K562 (cell line): ENCODE data around the gene TMEM237. TPM values are rescaled to one million over a fixed set of nuclear protein-coding genes. Genes with fewer than 3 reads are reported as not detected.

Experiments used
- ATAC-seq: fragments of 200-7000 bp; cut with Tn5 transposase; 3 replicates; pipeline ENCODE4 v1.9.1; 2020; ENCODE audit warnings: moderate library complexity
- BruUV-seq: library from RNA; stranded (reverse); fragments of 400-500 nt; replicated peaks from 2 replicates; lab custom pipeline; 2021; lab: Mats Ljungman, UMichigan
- CTCF ChIA-PET: fragments of 300-600 bp; formaldehyde crosslinking; extraction: SDS; loops from one replicate; lab custom pipeline; 2021; ENCODE audit warnings: low intra/inter-chr PET ratio; lab: Yijun Ruan, JAX
- POLR2A ChIA-PET: fragments of 300-600, 350-650 bp; sonication (Branson Sonifier 250); formaldehyde crosslinking; extraction: SDS; loops from one replicate; lab custom pipeline; 2021; ENCODE audit warnings: antibody characterized with exemption, inconsistent platforms; lab: Yijun Ruan, JAX
- DNase-seq, 4 experiments: peaks; one replicate each; pipeline versions ENCODE4 v3.0.0 to v3.0.0-alpha.2; 2011 to 2018; ENCODE audit warnings: low spot score in 3 of 4, mixed read lengths in 3 of 4; ENCODE audit errors: extremely low read depth in 1 of 4
- FAIRE-seq: peaks from 2 replicates; lab custom pipeline; 2011; peaks lifted over from hg19 to GRCh38; lab: Jason Lieb, UNC
- H2AFZ ChIP-seq: 2 replicates; pipeline ENCODE4 v1.6.0; 2011; ENCODE audit warnings: low read depth, low read length, control low read depth, inconsistent platforms
- H3K27ac ChIP-seq: fragments of 200-600 bp; 3 replicates; pipeline ENCODE4 v1.8.0; 2011; ENCODE audit warnings: low read depth, mild to moderate bottlenecking, control low read depth, inconsistent platforms, low read length, moderate library complexity, mixed read lengths; ENCODE audit errors: extremely low read depth
- H3K27me3 ChIP-seq, 2 experiments: fragments of 300-600 bp in 1 of 2; 2 replicates in 1 of 2; 3 replicates in 1 of 2; pipeline versions ENCODE4 v1.6.0 to v1.8.0; 2011; ENCODE audit warnings: inconsistent platforms in 2 of 2, low read length in 2 of 2, mild to moderate bottlenecking in 1 of 2, mixed read lengths in 1 of 2, moderate library complexity in 1 of 2; ENCODE audit not compliant: control insufficient read depth in 2 of 2, insufficient read depth in 2 of 2
- H3K36me3 ChIP-seq: fragments of 300-600 bp; 3 replicates; pipeline ENCODE4 v1.8.0; 2011; ENCODE audit warnings: mild to moderate bottlenecking, low read length, inconsistent platforms; ENCODE audit not compliant: control insufficient read depth, insufficient read depth
- H3K4me1 ChIP-seq, 2 experiments: fragments of 200-600 bp in 1 of 2; replicated peaks in 1 of 2; 2 replicates in 1 of 2; 3 replicates in 1 of 2; pipeline versions ENCODE4 v1.5.1 to v1.8.0; 2011; ENCODE audit warnings: inconsistent platforms in 2 of 2, low read length in 2 of 2, mild to moderate bottlenecking in 1 of 2, mixed read lengths in 1 of 2, moderate library complexity in 1 of 2; ENCODE audit not compliant: control insufficient read depth in 2 of 2, insufficient read depth in 2 of 2
- H3K4me2 ChIP-seq: 2 replicates; pipeline ENCODE4 v1.6.1; 2011; ENCODE audit warnings: low read length, control low read depth, inconsistent platforms, mixed read lengths; ENCODE audit not compliant: insufficient read depth
- H3K4me3 ChIP-seq: fragments of 200-600 bp; sonication (generic), shearing (Covaris generic); 2 replicates; pipeline ENCODE4 v1.5.1; 2016; ENCODE audit warnings: control low read depth, inconsistent platforms
- H3K79me2 ChIP-seq: fragments of 200-600 bp; 3 replicates; pipeline ENCODE4 v1.8.0; 2011; ENCODE audit warnings: low read length, inconsistent platforms; ENCODE audit not compliant: control insufficient read depth, insufficient read depth
- H3K9ac ChIP-seq, 2 experiments: 2 replicates each; pipeline versions ENCODE4 v1.6.0 to v1.6.1; 2011; ENCODE audit warnings: low read depth in 2 of 2, low read length in 2 of 2, control low read depth in 1 of 2, inconsistent platforms in 1 of 2, mild to moderate bottlenecking in 1 of 2, mixed read lengths in 1 of 2; ENCODE audit not compliant: insufficient read depth in 1 of 2
- H3K9me1 ChIP-seq: one replicate; pipeline ENCODE4 v1.6.0; 2011; ENCODE audit warnings: inconsistent platforms, mild to moderate bottlenecking, low read length, moderate library complexity; ENCODE audit not compliant: control insufficient read depth, insufficient read depth
- H3K9me3 ChIP-seq: replicated peaks from 2 replicates; pipeline ENCODE4 v1.5.1; 2011; ENCODE audit warnings: low read depth, low read length, inconsistent platforms; ENCODE audit not compliant: control insufficient read depth, insufficient read depth
- H4K20me1 ChIP-seq: replicated peaks from 2 replicates; pipeline ENCODE4 v1.6.1; 2011; ENCODE audit warnings: low read length, inconsistent platforms, mixed read lengths; ENCODE audit not compliant: control insufficient read depth, insufficient read depth
- DIDO1 ChIP-seq: fragments of 450-650 bp; IDR thresholded peaks from 2 replicates; pipeline ENCODE4 v1.6.1; 2016; ENCODE audit warnings: low read depth, missing biosample characterization, missing genetic modification characterization
- HLTF ChIP-seq: fragments of 450-650 bp; IDR thresholded peaks from 2 replicates; pipeline ENCODE4 v1.6.1; 2016
- JUND ChIP-seq, 2 experiments: IDR thresholded peaks; 2 replicates in 1 of 2; 3 replicates in 1 of 2; pipeline ENCODE4 v1.6.1; 2011; ENCODE audit warnings: borderline replicate concordance in 2 of 2, low read depth in 2 of 2, low read length in 2 of 2, improper control_type of control experiment in 1 of 2, missing biosample characterization in 1 of 2, missing genetic modification characterization in 1 of 2, missing genetic modification reagents in 1 of 2
- KLF13 ChIP-seq: fragments of 450-650 bp; IDR thresholded peaks from 2 replicates; pipeline ENCODE4 v1.6.1; 2016; ENCODE audit warnings: missing genetic modification characterization, low read depth, mild to moderate bottlenecking, missing compliant biosample characterization, moderate library complexity, borderline replicate concordance
- MCM5 ChIP-seq: fragments of 450-650 bp; IDR thresholded peaks from 2 replicates; pipeline ENCODE4 v1.6.1; 2016; ENCODE audit warnings: low read depth
- MTA1 ChIP-seq: fragments of 450-650 bp; IDR thresholded peaks from 2 replicates; pipeline ENCODE4 v1.6.1; 2017; ENCODE audit warnings: borderline replicate concordance
- NCOR1 ChIP-seq: fragments of 450-650 bp; IDR thresholded peaks from 2 replicates; pipeline ENCODE4 v1.6.1; 2016; ENCODE audit warnings: mild to moderate bottlenecking, moderate library complexity
- SFPQ ChIP-seq: fragments of 200-400 bp; formaldehyde crosslinking; IDR thresholded peaks from 2 replicates; pipeline ENCODE4 v1.6.1; 2017; ENCODE audit warnings: mild to moderate bottlenecking, low read depth, low read length, moderate library complexity
- TSC22D4 ChIP-seq: fragments of 450-650 bp; IDR thresholded peaks from 2 replicates; pipeline ENCODE4 v1.6.1; 2016; ENCODE audit warnings: missing genetic modification characterization, missing biosample characterization, control low read depth
- VEZF1 ChIP-seq: fragments of 200-800 bp; sonication (Bioruptor generic); IDR thresholded peaks from 2 replicates; pipeline ENCODE4 v1.6.1; 2017; ENCODE audit warnings: missing genetic modification characterization, missing compliant biosample characterization
- ZNF143 ChIP-seq: sonication (generic); formaldehyde crosslinking; IDR thresholded peaks from 2 replicates; pipeline ENCODE4 v1.9.0; 2022; ENCODE audit warnings: mild to moderate bottlenecking, missing genetic modification reagents
- ZSCAN32 ChIP-seq: fragments of 450-650 bp; formaldehyde crosslinking; IDR thresholded peaks from 2 replicates; pipeline ENCODE4 v1.4.0; 2020; ENCODE audit warnings: mild to moderate bottlenecking, moderate library complexity
- WGBS: fragments of 100-300 bp; shearing (Covaris generic); methylation state at CpG from one replicate; pipeline ENCODE4 v1.1.6; 2016; ENCODE audit warnings: low coverage, mixed read lengths; ENCODE audit not compliant: insufficient coverage; ENCODE audit errors: missing lambda C conversion rate; 5-methylcytosine and 5-hydroxymethylcytosine counted together
- in situ Hi-C: fragments of 300-500 bp; cut with MboI; formaldehyde crosslinking; loops from 4 replicates; pipeline ENCODE4 v1.15.0; 2018; ENCODE audit warnings: inconsistent platforms, mixed read lengths
- intact Hi-C: fragments of 100-400 bp; cut with micrococcal nuclease; formaldehyde crosslinking; loops from 2 replicates; pipeline ENCODE4 v1.14.2; 2022
- polyA plus RNA-seq, 8 experiments: library from polyadenylated mRNA; depleted of rRNA in 4 of 8; stranded (reverse) in 5 of 8; unstranded in 3 of 8; fragments of >200 nt; fragmentation: Nextera tagmentation in 2 of 8; fragmentation: Illumina TruSeq in 1 of 8; extraction: Ambion mirVana in 2 of 8; extraction: Trizol in 1 of 8; gene quantifications; 2 replicates each; pipeline versions ENCODE4 v1.2.1 to v1.2.3, GENCODE V29; 2011 to 2014; ENCODE audit warnings: inconsistent platforms in 1 of 8, missing spikeins in 1 of 8
- total RNA-seq, 7 experiments: library from RNA; depleted of rRNA in 6 of 7; stranded (reverse); fragments of >200 nt in 6 of 7; fragmentation: Illumina TruSeq in 2 of 7; extraction: Trizol in 2 of 7; gene quantifications; 2 replicates each; pipeline versions ENCODE4 v1.2.1 to v1.2.3, GENCODE V29; 2011 to 2021; ENCODE audit warnings: low replicate concordance in 1 of 7
- TF ChIP-seq, protein P1 (sequence below): fragments of 450-650 bp; IDR thresholded peaks from 2 replicates; pipeline ENCODE4 v1.6.1; 2016; ENCODE audit warnings: low read depth, mild to moderate bottlenecking, moderate library complexity
- TF ChIP-seq, protein P2 (sequence below), 2 experiments: fragments of 450-650 bp; IDR thresholded peaks; 2 replicates each; pipeline ENCODE4 v1.6.1; 2016

Gene TMEM237
- total and polyA plus RNA-seq, 9 of the 15 experiments (the other 6 are each of a cell fraction or from before 2014, with no cell fraction given) = 6.2 to 25.6 (median 17.9) TPM

- H4K20me1 ChIP-seq = no peaks in the 10 kb centered on the region
- intact Hi-C loops (no loop called here), in situ Hi-C loops (no loop called here)
- H3K9ac ChIP-seq = no peak overlapping the region
- H3K27me3 ChIP-seq = no peaks in the 10 kb centered on the region
- H3K36me3 ChIP-seq = no peaks in the 10 kb centered on the region
- no peak overlapping the region for H3K4me2 ChIP-seq
- no peaks in the 10 kb centered on the region for H3K9me3 ChIP-seq
- no peak for ATAC-seq
- ChIA-PET CTCF (no interaction called here), POLR2A (no interaction called here)
- H3K27ac ChIP-seq = no peak overlapping the region
- no peak overlapping the region for H3K4me3 ChIP-seq
- 49% methylated on average over 2 of the region's 2 CpGs for WGBS
- no peak for DNase-seq
- no peaks in the 10 kb centered on the region for H3K79me2 ChIP-seq
- H3K9me1 ChIP-seq = no peaks in the 10 kb centered on the region
- H3K4me1 ChIP-seq = no peaks in the 10 kb centered on the region
- no peak for FAIRE-seq
- no TSS peak for BruUV-seq
- H2AFZ ChIP-seq = no peak overlapping the region
- TF ChIP-seq ZSCAN32 (no peak), HLTF (no peak), DIDO1 (tag) (no peak), SFPQ (no peak), TSC22D4 (no peak), ZNF143 (no peak), VEZF1 (CRISPR knock-in tag) (no peak), KLF13 (tag) (no peak), NCOR1 (no peak), JUND (IDR thresholded peaks at IDR 0.05; ENCODE audit: borderline replicate concordance, low read depth, low read length) (no peak), JUND (tag; IDR thresholded peaks at IDR 0.05; ENCODE audit: borderline replicate concordance, low read depth, low read length) (no peak), MCM5 (no peak), MTA1 (no peak)
- TF ChIP-seq, protein P1, sequence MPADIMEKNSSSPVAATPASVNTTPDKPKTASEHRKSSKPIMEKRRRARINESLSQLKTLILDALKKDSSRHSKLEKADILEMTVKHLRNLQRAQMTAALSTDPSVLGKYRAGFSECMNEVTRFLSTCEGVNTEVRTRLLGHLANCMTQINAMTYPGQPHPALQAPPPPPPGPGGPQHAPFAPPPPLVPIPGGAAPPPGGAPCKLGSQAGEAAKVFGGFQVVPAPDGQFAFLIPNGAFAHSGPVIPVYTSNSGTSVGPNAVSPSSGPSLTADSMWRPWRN = no peak
- TF ChIP-seq, protein P2, sequence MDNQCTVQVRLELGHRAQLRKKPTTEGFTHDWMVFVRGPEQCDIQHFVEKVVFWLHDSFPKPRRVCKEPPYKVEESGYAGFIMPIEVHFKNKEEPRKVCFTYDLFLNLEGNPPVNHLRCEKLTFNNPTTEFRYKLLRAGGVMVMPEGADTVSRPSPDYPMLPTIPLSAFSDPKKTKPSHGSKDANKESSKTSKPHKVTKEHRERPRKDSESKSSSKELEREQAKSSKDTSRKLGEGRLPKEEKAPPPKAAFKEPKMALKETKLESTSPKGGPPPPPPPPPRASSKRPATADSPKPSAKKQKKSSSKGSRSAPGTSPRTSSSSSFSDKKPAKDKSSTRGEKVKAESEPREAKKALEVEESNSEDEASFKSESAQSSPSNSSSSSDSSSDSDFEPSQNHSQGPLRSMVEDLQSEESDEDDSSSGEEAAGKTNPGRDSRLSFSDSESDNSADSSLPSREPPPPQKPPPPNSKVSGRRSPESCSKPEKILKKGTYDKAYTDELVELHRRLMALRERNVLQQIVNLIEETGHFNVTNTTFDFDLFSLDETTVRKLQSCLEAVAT (IDR thresholded peaks at IDR 0.05) = no peak
These were observed 70.3 kb downstream of the TMEM237 start for GRCh38 chr2:201572846-201573508.
